Lower leg skin (tissue), 3 donors: ENCODE measurements around the gene CAPN5.

Experiments used
- POLR2A ChIP-seq, 2 donors: fragments of 450-650 bp; IDR thresholded peaks; one replicate each; pipeline ENCODE4 v1.6.1; 2016 to 2017; ENCODE audit warnings: antibody characterized with exemption in 2 of 2, mild to moderate bottlenecking in 1 of 2, moderate library complexity in 1 of 2
- TF ChIP-seq, protein P1 (sequence below), 3 donors: fragments of 450-650 bp; IDR thresholded peaks; one replicate each; pipeline ENCODE4 v1.5.1; 2016; ENCODE audit warnings: antibody characterized with exemption in 3 of 3, mild to moderate bottlenecking in 3 of 3, moderate library complexity in 2 of 3

DNA sequence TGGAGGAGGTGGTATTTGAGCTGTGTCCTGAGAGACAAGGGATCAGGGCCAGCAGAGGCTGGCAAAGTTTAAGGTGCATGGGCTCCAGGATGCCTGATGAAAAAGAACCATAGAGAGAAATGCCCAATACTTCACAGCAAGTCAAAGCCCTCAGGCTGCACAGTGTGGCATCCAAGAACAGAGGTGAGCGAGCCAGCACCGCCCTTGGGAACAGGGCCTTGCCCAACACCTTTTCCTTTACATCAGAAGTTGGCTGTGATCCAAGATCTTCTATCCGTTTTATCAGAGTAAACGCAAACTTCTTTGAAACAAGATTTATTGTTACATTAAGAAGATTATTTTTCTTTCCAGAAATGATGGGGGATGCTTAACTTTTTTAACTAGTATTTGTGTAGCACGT lies 31.2 kb upstream of the CAPN5 start:
- TF ChIP-seq POLR2A (IDR thresholded peaks at IDR 0.05) = no peak
- TF ChIP-seq, protein P1, sequence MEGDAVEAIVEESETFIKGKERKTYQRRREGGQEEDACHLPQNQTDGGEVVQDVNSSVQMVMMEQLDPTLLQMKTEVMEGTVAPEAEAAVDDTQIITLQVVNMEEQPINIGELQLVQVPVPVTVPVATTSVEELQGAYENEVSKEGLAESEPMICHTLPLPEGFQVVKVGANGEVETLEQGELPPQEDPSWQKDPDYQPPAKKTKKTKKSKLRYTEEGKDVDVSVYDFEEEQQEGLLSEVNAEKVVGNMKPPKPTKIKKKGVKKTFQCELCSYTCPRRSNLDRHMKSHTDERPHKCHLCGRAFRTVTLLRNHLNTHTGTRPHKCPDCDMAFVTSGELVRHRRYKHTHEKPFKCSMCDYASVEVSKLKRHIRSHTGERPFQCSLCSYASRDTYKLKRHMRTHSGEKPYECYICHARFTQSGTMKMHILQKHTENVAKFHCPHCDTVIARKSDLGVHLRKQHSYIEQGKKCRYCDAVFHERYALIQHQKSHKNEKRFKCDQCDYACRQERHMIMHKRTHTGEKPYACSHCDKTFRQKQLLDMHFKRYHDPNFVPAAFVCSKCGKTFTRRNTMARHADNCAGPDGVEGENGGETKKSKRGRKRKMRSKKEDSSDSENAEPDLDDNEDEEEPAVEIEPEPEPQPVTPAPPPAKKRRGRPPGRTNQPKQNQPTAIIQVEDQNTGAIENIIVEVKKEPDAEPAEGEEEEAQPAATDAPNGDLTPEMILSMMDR (IDR thresholded peaks at IDR 0.05) = no peak
